ENCODE measurements around the gene LPCAT1.

- TF ChIP-seq CTCF (conservative IDR thresholded peaks at IDR 0.05; ENCODE audit: low read depth, low read length): no peak
- TF ChIP-seq ELK1 (IDR thresholded peaks at IDR 0.05; ENCODE audit: borderline replicate concordance, low read depth, low read length): no peak
- no peak for TF ChIP-seq MXI1 (IDR thresholded peaks at IDR 0.05; ENCODE audit: borderline replicate concordance, low read depth, low read length)
- no peak for TF ChIP-seq RCOR1 (IDR thresholded peaks at IDR 0.05; ENCODE audit: insufficient replicate concordance, low read length)
- TF ChIP-seq CEBPB (IDR thresholded peaks at IDR 0.05; ENCODE audit: low read depth, low read length): no peak
- TF ChIP-seq MAZ (IDR thresholded peaks at IDR 0.05; ENCODE audit: borderline replicate concordance, low read depth, low read length): no peak
- no peak for TF ChIP-seq FOS (IDR thresholded peaks at IDR 0.05; ENCODE audit: low read depth, low read length)
- TF ChIP-seq RAD21 (IDR thresholded peaks at IDR 0.05; ENCODE audit: low read length): no peak
- TF ChIP-seq POLR2A (IDR thresholded peaks at IDR 0.05; ENCODE audit: low read depth, low read length): no peak
- TF ChIP-seq RFX5 (IDR thresholded peaks at IDR 0.05; ENCODE audit: low read depth, low read length): no peak
- TF ChIP-seq NFE2L2 (IDR thresholded peaks at IDR 0.05; ENCODE audit: low read depth, low read length): no peak
- no peak for TF ChIP-seq SMC3 (IDR thresholded peaks at IDR 0.05; ENCODE audit: low read depth, low read length)
These were observed 15.7 kb downstream of the LPCAT1 start for GRCh38 chr5:1507961-1508658.

Measured in IMR-90 (cell line).